Activated CD8-positive, alpha-beta memory T cell treated with anti-CD3 and anti-CD28 coated beads, Interleukin-2, amount 50 U/mL, for 4 hours (primary cell): ENCODE measurements around the gene SARM1.

Source experiments
- DNase-seq: peaks from one replicate; pipeline ENCODE4 v3.0.0-alpha.2; 2020

The SARM1 gene

GRCh38 chr17:28369684-28370034, 1.8 kb upstream of the SARM1 start:
- no peak for DNase-seq

- DNase-seq = no peak
Measured at GRCh38 chr17:28370035-28370743, 1.3 kb upstream of the SARM1 start, which contains the start of gene VTN. VTN (minus strand) TSS chr17:28370307; CDS start chr17:28370203, 104 bp downstream.

- DNase-seq = no peak
Measured at GRCh38 chr17:28370744-28371103, 770 bp upstream of the SARM1 start.

GRCh38 chr17:28372203-28372944, 880 bp downstream of the SARM1 start:
- no peak for DNase-seq

- DNase-seq = no peak
Measured at GRCh38 chr17:28372945-28373274, 1.4 kb downstream of the SARM1 start.

- DNase-seq = no peak
Measured at GRCh38 chr17:28379814-28380801, 8.6 kb downstream of the SARM1 start.

GRCh38 chr17:28381141-28381825, 9.8 kb downstream of the SARM1 start:
- no peak for DNase-seq

- peak; percentile 62 for DNase-seq
Measured at GRCh38 chr17:28384281-28385036, 13.0 kb downstream of the SARM1 start.

- no peak for DNase-seq
Measured at GRCh38 chr17:28385037-28385400, 13.5 kb downstream of the SARM1 start.

- DNase-seq = no peak
Measured at GRCh38 chr17:28385406-28385805, 13.9 kb downstream of the SARM1 start.

GRCh38 chr17:28386391-28386790, 14.9 kb downstream of the SARM1 start:
- DNase-seq = no peak

- DNase-seq = no peak
Measured at GRCh38 chr17:28388106-28388505, 16.6 kb downstream of the SARM1 start.

- no peak for DNase-seq
Measured at GRCh38 chr17:28390141-28390540, 18.6 kb downstream of the SARM1 start.

- no peak for DNase-seq
Measured at GRCh38 chr17:28390563-28390962, 19.1 kb downstream of the SARM1 start.

- DNase-seq = no peak
Measured at GRCh38 chr17:28390984-28391383, 19.5 kb downstream of the SARM1 start.

- no peak for DNase-seq
Measured at GRCh38 chr17:28391401-28391800, 19.9 kb downstream of the SARM1 start.

- DNase-seq = no peak
Measured at GRCh38 chr17:28392491-28392890, 21.0 kb downstream of the SARM1 start.

- no peak for DNase-seq
Measured at GRCh38 chr17:28394337-28395116, 23.0 kb downstream of the SARM1 start.

GRCh38 chr17:28395426-28395825, 23.9 kb downstream of the SARM1 start:
- DNase-seq = no peak

GRCh38 chr17:28395968-28396367, 24.5 kb downstream of the SARM1 start:
- DNase-seq = no peak

- no peak for DNase-seq
Measured at GRCh38 chr17:28396635-28397239, 25.2 kb downstream of the SARM1 start.
